Right lung (tissue), 5 donors: Measurements from ENCODE around the gene RRM1. TPM values are rescaled to one million over a fixed set of nuclear protein-coding genes. Genes with fewer than 3 reads are reported as not detected.

Experiments used
- DNase-seq, 2 donors: peaks; one replicate each; pipeline ENCODE4 v3.0.0-alpha.2; 2013
- polyA plus RNA-seq, 5 donors: library from polyadenylated mRNA; unstranded; fragments of 120-200 nt; gene quantifications; one replicate each; pipeline versions ENCODE4 v1.2.1 to v1.2.3, GENCODE V29; 2013; ENCODE audit warnings: inconsistent platforms in 1 of 5, low replicate concordance in 1 of 5; ENCODE audit not compliant: insufficient read length in 5 of 5, insufficient read depth in 1 of 5

The RRM1 gene
- polyA plus RNA-seq, 5 donors, result 50.7 to 98.1 (median 72.4) TPM

GRCh38 chr11:4072668-4073285, 21.8 kb upstream of the RRM1 start:
- DNase-seq, result peak; percentile 72 to 79

GRCh38 chr11:4074266-4074665, 20.3 kb upstream of the RRM1 start:
- DNase-seq, result no peak

DNA sequence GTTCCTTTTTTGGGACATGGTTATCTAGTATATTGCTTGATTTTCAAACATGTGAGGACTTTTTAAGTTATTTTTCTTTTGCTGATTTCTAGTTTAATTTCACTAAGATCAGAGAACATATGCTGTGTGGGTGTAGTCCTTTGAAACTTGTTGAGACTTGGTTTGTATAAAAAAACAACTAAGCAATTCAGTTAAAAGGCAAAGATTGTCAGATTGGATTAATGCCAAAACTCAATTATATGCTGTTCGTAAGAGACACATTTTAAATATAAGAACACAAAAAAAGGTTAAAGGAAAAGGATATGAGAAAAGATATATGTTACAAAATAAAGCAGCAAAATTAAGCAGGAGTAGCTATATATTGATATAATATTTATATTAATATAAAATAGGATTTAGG, 17.8 kb upstream of the RRM1 start:
- DNase-seq, result no peak

DNA sequence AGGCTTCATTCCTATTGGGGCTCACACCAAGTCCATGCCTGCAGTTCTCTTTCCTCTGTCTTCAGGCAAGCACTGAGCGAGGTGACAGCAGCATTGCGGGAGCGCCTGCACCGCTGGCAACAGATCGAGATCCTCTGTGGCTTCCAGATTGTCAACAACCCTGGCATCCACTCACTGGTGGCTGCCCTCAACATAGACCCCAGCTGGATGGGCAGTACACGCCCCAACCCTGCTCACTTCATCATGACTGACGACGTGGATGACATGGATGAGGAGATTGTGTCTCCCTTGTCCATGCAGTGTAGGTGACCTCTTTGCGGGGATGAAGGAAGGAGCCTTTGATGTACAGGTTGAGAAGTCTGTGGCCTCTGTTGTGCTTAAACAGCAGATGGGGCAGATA, 11.4 kb upstream of the RRM1 start:
- no peak for DNase-seq

DNA sequence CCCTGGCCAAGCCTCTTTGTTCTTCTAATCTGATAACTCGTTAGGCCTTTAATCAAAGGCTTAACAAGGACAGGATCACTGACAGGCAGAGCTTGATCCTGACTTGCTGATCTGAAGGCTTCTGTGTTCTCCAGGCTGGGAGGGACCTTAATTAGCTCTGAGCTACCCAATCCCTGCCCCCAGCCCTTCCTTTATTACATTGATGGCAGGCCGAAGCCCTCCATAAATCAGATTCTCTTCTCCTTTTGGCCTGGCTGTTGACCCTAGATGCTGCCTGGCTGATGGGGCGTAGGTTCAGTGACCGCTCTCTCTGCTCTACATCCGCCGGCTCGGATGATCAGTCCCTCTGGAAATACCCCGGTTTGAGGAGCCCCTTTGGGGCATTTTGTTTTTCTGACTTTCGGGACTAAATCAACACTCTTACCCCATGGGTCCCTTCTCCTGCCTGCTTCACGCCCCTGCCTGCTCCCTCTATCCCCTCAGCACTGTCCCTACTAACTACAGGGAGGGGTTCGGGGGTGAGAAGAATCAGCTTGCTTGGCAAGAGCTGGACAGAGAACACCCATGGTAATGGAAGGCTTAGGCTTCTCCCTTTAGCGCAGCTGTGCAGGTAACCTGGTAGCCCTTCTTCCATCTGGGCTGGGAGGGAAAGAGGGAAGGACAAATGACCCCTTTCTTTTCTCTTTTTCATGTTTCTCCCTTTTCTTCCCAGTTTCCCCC, 10.0 kb upstream of the RRM1 start:
- no peak for DNase-seq

DNA sequence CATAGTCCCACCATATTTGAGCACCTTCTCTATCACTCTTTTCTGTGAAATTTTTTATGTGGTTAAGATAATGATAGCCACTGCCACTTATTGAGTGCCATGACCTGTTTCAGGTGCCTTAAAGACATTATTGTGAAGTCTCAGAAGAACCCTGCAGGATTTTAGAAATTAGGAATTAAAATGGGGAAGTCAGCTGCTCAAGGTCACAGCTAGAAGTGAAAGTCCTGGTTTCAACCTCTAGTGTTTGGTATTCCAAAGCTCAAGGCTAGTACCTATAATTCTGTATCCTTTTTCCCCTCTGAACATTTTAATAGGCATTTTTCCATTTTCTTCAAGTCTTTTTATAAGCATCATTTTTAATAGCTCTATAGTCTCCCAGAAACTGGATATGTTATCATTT, 9.0 kb upstream of the RRM1 start:
- no peak for DNase-seq

DNA sequence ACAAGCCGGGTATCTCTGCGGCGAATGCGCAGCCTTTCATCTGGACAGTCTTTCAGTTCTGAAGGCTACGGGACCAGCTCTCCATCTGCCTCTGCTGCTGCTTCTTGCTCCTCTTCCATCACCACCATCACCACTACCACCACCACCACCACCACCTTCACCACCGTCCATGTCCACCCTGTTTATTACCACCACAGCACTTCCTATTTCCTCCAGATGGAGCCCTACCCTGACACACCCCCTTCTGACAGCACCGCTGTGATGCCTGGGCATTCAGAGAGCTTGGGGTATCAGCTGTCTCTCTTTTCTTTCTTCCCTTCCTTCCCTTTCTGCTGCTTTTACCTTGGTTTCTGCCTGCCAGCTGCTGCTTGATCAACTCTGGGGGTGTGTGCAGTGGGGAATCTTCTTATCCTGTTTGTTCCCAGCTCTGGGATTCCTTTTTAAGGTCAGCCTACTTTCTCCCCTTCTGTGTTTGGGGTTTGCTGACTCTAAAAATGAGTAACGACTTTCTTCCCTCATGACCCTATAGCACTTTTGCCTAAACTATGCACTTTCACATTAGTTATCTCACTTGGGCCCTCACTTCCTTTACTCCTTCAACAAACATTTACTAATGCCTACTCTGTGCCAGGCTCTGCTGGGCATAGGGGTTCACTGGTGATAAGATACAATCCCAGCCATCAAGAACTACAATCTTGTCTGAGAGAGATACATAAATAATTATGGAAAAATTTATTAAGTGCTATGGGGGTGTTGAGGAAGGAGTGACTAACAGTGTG, 7.8 kb upstream of the RRM1 start:
- DNase-seq, result no peak

GRCh38 chr11:4087551-4087950, 7.0 kb upstream of the RRM1 start:
- no peak for DNase-seq

GRCh38 chr11:4090258-4090657, 4.3 kb upstream of the RRM1 start:
- no peak for DNase-seq

GRCh38 chr11:4092026-4092425, 2.6 kb upstream of the RRM1 start:
- no peak for DNase-seq

DNA sequence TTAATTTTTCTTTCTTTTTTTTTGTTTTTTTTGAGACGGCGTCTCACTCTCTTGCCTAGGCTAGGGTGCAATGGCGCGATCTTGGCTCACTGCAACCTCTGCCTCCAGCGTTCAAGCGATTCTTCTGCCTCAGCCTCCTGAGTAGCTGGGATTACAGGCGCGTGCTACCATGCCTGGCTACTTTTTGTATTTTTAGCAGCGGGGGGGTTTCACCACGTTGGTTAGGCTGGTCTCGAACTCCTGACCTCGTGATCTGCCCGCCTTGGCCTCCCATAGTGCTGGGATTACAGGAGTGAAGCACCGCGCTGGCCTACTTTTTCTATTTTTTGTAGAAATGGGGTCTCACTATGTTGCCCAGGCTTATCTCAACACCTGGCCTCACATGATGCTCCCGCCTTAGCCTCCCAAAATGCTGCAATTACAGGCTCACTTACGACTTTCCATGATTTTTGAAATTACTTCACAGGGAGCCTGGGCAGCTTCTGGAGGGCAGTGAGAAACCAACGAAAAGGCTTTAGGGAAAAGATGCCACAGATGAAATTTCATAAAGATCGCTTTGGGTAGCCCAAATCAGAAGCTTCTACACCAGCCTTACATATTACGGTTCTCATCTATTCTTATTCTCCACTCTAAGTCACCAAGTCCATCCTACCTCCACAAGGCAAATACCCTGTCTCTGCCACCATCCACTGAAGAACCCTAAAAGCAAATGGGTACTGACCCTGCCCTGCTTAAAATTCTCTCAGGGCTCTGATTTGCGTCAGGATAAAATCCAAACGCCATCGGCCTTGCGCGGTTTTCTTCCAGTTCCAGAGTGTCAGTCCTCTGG, 866 bp upstream of the RRM1 start:
- DNase-seq, result no peak

DNA sequence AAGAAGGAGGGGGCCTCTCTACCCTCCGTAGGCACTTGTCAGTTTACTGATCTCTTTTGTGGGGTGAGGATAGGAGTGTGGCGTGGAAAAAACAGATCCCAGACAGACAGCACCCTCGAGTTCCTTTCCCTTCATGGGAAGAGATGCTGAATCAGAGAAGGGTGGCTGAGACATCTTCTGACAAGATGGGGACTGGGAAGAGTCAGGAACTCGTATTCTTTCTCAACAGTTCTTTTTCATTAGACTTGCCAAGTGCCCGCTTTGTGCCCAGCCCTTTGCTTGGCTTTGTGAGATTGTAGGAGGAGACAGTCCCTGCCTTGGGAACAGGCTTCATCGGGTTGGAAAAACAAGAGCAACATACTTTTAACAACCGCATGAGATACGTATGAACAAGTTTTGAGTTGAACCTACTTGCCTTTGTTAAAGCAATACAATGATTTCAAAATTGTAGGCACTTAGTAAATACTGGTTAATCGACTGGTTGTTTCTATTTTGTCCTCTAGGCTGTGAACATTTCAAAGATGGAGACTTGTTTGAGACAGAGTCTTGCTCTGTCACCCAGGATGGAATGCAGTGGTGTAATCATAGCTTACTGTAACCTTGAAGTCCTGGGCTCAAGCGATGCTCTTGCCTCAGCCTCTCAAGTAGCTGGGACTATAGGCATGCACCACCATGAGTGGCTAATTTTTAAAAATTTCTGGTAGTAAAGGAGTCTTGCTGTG, 1.1 kb downstream of the RRM1 start:
- no peak for DNase-seq

DNA sequence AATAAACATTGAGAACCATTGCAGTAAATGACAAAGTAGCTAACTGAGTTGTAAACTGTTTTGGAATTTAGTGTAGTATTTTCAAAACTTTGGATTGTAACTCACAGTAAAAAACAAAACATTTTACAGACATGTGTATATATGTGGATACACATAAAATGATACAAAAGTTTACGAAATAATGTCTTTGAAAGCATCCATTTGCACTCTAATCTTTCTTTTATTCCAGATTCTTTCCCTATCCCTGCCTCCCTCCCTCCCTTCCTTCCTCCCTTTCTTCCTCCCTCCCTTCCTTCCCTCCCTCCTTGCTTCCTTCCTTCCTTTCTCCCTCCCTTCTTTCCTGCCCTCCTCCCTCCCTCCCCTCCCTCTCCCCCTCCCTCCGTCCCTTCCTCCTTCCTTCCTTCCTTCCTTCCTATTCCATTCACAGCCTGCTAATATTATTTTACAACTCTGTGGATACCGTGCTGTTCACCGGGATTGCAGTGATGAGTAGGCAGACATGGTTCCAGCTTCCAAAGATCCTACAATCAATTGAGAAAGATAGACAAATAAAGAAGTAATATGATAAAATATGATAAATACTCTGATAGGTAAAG, 3.5 kb downstream of the RRM1 start:
- no peak for DNase-seq

- no peak for DNase-seq
These were observed 8.1 kb downstream of the RRM1 start for GRCh38 chr11:4102711-4103110.

GRCh38 chr11:4103269-4103668, 8.7 kb downstream of the RRM1 start:
- DNase-seq, result no peak

DNA sequence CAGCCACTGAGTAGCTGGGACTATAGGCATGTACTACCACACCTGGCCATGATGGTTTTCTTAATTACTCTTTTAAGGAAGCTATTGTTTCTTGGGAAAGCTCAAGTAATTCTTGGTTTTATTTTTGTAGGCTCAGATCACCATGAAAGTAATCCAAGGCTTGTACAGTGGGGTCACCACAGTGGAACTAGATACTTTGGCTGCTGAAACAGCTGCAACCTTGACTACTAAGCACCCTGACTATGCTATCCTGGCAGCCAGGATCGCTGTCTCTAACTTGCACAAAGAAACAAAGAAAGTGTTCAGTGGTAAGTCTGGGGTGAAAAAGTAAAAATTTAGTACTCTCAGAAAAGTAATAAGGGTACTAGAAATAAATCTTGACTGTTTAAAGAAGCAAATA, 11.3 kb downstream of the RRM1 start:
- no peak for DNase-seq

GRCh38 chr11:4111834-4112233, 17.2 kb downstream of the RRM1 start:
- no peak for DNase-seq

DNA sequence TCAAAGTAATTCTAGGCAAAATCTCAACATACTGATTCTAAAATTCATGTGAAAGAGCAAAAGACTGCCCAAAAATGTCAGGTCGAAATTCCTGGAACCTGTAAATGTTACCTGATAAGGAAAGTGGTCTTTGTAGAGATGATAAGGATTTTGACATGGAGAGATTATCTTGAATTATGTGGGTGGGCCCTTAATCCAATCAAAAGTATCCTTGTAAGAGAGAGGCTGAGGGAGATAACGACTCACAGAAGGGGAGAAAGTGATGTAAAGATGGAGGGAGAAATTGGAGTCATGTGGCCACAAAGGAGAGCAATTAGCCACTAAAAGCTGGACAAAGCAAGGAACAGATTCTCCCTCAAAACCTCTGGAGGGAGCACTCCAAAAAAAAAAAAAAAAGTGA, 20.5 kb downstream of the RRM1 start:
- no peak for DNase-seq

DNA sequence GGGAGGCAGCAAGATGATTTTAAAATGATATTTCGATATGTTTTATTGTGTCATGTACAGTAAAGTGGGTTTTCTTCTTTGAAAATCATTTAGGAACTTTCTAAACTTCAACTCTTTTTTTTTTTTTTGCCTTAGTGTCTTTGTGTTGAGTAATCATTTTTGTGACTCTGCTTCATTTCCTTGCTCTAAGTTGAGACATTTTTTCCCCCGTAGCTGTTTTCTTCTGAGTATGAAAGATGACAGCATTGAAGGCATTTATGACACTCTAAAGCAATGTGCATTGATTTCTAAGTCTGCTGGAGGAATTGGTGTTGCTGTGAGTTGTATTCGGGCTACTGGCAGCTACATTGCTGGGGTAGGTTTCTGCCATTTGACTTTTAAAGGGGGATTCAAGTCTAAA, 23.5 kb downstream of the RRM1 start:
- DNase-seq, result no peak

GRCh38 chr11:4123218-4123617, 28.6 kb downstream of the RRM1 start:
- DNase-seq, result no peak

DNA sequence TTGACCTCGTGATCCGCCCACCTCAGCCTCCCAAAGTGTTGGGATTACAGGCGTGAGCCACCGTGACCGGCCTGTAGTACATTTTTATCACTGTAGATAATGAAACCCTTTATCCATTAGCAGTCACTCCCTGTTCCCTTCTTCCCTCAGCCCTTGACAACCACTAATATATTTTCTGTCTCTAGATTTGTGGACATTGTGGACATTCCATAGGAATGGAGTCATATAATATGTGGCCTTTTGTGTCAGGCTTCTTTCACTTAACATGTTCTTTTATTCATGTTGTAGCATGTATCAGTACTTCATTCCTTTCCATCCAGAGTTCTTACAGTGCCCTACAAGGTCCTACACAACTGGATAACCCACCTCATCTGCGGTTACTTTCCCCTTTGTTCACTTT, 30.5 kb downstream of the RRM1 start:
- no peak for DNase-seq
